NCI-H2196 treated with DMSO at 0.1 percent for 48 hours (cell line): ENCODE measurements around the gene TMBIM1.

Experiments used
- DNase-seq: peaks from one replicate; lab custom pipeline; 2025; ENCODE audit not compliant: unreplicated experiment; lab: John Stamatoyannopoulos, UW

The TMBIM1 gene

GRCh38 chr2:218293715-218294429 lies 1.6 kb upstream of the TMBIM1 start:
- no peak for DNase-seq

DNA sequence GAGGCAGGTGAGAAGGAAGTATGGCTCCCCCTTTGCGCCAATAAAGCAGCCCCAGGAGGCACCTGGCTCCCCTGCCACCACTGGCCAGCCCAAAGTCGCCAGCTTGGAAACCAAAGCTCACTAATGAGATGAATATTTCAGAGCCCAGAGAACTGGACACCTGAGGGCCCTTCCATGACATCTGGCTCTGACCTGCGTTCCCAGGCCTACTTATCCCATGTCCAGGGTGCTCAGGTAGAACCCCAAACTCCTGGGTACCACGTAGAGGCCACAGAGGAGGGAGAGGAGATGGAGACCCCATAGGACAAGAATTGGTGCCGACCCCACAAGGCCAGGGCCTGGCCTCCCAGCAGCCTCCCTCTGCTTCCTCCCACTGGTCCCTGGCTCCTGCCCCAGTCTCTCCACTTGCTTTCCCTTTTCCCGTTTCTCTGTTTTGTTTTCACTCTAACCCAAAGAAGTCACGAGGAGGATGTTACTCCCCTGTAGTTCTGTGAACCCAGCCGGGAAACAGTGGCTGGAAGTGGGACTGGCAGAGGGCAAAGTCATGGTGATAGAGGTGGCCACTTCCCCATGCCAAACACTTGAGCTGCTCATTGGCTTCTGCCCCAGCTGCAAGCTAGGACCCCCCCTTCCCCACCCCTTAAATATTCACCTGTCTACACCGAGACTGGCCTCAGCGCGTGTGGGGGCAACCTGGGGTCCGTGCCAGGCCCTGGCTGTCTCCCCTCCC lies 820 bp downstream of the TMBIM1 start:
- no peak for DNase-seq

GRCh38 chr2:218290316-218291261 lies 1.7 kb downstream of the TMBIM1 start:
- DNase-seq: no peak

- DNase-seq: no peak
Observed at GRCh38 chr2:218289639-218290315, 2.5 kb downstream of the TMBIM1 start.

DNA sequence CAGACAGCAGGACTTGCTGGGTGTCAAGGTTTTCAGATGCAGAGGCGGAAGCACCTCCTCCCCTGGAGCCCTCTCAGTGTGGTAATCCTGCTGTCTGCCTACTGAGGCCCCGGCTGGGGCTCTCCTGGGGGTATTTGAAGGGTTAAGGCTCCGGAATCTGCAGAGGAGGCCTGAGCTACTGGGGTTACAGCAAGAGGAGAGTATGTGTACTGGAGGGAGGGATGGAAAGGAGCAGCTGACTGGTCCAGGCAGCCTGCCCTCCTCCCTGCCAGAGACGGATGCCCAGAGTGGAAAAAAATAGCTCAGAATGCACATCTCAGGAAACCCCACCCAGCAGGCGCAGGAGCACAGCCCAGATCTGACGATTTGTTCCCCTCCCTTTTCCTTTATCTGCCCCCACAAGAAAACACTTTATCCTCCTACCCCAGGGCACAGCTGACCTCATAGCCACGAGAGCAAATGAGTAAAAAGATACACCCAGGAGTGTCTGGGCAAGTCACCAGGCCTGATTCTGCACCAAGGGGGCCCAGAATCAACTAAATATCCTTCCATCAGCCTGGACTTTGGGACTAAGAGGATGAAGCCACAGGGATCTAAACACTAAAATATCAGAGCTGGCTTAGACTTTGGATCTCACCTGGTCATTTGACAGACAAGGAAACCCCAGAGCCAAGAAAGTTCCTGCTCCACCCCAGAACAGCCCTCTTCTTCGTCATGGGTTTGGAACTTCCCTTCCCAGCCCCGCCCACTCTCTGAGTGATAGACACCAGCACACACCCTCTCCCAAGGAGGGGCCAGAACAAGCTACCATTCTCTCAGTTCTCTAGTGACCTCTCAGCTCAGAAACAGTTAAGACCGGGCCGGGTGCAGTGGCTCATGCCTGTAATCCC lies 5.5 kb downstream of the TMBIM1 start:
- no peak for DNase-seq

DNA sequence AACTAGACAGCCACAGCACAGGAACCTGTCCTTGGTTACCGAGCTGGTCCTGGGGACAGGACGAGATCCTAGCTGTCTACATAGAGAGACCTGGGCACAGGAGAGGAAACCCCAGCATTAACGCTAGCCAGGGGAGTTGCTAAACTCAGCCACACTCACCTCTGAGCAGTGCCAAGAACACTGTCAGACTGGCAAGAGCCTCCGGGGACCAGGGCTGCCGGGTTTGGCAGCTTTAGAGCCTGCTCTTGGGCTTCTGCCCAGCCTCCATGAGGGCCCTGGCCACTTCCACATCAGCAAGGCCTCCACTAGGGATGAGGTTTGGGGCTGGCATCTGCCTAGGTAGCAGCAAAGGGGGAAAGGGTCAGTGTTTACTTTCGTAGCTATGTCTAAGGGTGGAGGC lies 6.7 kb downstream of the TMBIM1 start:
- no peak for DNase-seq

GRCh38 chr2:218284106-218284811 lies 8.0 kb downstream of the TMBIM1 start:
- no peak for DNase-seq

GRCh38 chr2:218282173-218282991 lies 9.9 kb downstream of the TMBIM1 start:
- DNase-seq: no peak

- no peak for DNase-seq
Observed at GRCh38 chr2:218281449-218281848, 10.9 kb downstream of the TMBIM1 start.

GRCh38 chr2:218280260-218280870 lies 11.9 kb downstream of the TMBIM1 start:
- DNase-seq: no peak

GRCh38 chr2:218278531-218279360 lies 13.6 kb downstream of the TMBIM1 start:
- no peak for DNase-seq

DNA sequence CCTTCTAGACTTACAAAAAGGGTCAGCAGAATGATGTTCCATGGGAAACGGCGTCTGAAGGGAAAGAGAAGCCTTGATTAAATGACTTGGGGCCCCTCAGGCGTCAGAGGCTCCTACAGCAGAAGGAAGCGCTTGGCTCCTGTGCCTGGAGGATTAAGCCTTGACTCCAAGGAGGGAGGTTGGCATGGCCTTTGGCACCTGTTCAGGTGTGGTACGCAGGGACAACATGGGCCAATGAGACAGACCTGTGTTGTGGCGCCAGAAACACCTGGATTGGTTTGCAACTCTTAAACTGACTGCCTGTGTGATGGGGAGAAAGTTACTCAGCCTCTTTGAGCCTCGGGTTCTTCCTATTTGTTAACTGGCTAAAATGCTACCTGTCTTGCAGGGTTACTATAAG lies 14.4 kb downstream of the TMBIM1 start:
- no peak for DNase-seq

- no peak for DNase-seq
Observed at GRCh38 chr2:218276986-218277755, 15.1 kb downstream of the TMBIM1 start.

- no peak for DNase-seq
Observed at GRCh38 chr2:218275371-218276072, 16.8 kb downstream of the TMBIM1 start.

DNA sequence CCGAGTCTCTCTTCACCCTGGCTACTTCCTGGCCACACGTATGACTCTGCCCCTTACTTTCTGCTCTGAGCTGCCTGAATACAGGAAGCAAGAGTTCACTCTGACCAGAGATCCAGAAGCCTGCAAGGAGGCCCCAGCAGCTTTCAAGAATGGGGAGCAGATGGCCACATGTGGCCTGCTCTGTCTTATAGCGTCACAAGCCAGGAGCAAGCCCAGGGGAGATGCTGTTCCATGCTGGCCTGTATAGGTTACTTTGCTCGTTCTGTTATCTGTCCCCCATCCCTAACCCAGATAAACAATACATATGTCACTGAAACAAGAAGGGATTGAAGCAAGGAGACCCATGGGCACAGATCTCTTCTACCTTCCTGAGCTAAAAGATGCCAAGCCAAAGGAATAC lies 17.7 kb downstream of the TMBIM1 start:
- DNase-seq: no peak

GRCh38 chr2:218273908-218274249 lies 18.4 kb downstream of the TMBIM1 start:
- no peak for DNase-seq
